Liver (tissue), 3 donors: ENCODE measurements around the gene DDX41.

Experiments used
- CTCF ChIP-seq: fragments of 150-350 bp; IDR thresholded peaks from 2 replicates; pipeline ENCODE4 v1.5.1; 2017; ENCODE audit warnings: improper control_type of control experiment, low read depth, low read length; ENCODE audit not compliant: missing input control
- EGR1 ChIP-seq, 2 donors: IDR thresholded peaks; 2 replicates each; pipeline ENCODE4 v1.6.1; 2016 to 2018; ENCODE audit warnings: antibody characterized with exemption in 2 of 2, low read depth in 2 of 2
- FOXA1 ChIP-seq: IDR thresholded peaks from 2 replicates; pipeline ENCODE4 v1.6.1; 2016; ENCODE audit warnings: antibody characterized with exemption
- GABPA ChIP-seq, 2 donors: IDR thresholded peaks in 1 of 2; conservative IDR thresholded peaks in 1 of 2; 2 replicates each; pipeline ENCODE4 v1.6.1; 2016; ENCODE audit warnings: antibody characterized with exemption in 2 of 2, mild to moderate bottlenecking in 1 of 2, moderate library complexity in 1 of 2
- HNF4A ChIP-seq, 2 donors: conservative IDR thresholded peaks; 2 replicates each; pipeline ENCODE4 v1.6.1; 2016; ENCODE audit warnings: antibody characterized with exemption in 2 of 2, mild to moderate bottlenecking in 2 of 2
- JUND ChIP-seq, 2 donors: IDR thresholded peaks; 2 replicates each; pipeline ENCODE4 v1.6.1; 2016; ENCODE audit warnings: antibody characterized with exemption in 2 of 2
- RAD21 ChIP-seq, 2 donors: IDR thresholded peaks; 2 replicates each; pipeline ENCODE4 v1.6.1; 2016; ENCODE audit warnings: antibody characterized with exemption in 2 of 2, mild to moderate bottlenecking in 2 of 2
- SP1 ChIP-seq: IDR thresholded peaks from 2 replicates; pipeline ENCODE4 v1.6.1; 2018; ENCODE audit warnings: antibody characterized with exemption, mild to moderate bottlenecking
- YY1 ChIP-seq: IDR thresholded peaks from 2 replicates; pipeline ENCODE4 v1.6.1; 2016; ENCODE audit warnings: antibody characterized with exemption, mild to moderate bottlenecking
- TF ChIP-seq, protein P1 (sequence below): IDR thresholded peaks from 2 replicates; pipeline ENCODE4 v1.6.1; 2016; ENCODE audit warnings: antibody characterized with exemption
- TF ChIP-seq, protein P2 (sequence below): IDR thresholded peaks from 2 replicates; pipeline ENCODE4 v1.6.1; 2016; ENCODE audit warnings: antibody characterized with exemption, mild to moderate bottlenecking
- donor health status: healthy.
- donor health status: healthy.

- TF ChIP-seq HNF4A (conservative IDR thresholded peaks at IDR 0.05) = no peak
- TF ChIP-seq CTCF = no peak
- TF ChIP-seq GABPA (IDR thresholded peaks at IDR 0.05 in 1 of 2, conservative IDR thresholded peaks at IDR 0.05 in 1 of 2) = no peak
- TF ChIP-seq, protein P1, sequence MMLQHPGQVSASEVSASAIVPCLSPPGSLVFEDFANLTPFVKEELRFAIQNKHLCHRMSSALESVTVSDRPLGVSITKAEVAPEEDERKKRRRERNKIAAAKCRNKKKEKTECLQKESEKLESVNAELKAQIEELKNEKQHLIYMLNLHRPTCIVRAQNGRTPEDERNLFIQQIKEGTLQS = no peak
- no peak for TF ChIP-seq EGR1 (IDR thresholded peaks at IDR 0.05; ENCODE audit: low read depth in 2 of 2)
- no peak for TF ChIP-seq RAD21 (IDR thresholded peaks at IDR 0.05)
- no peak for TF ChIP-seq YY1
- no peak for TF ChIP-seq FOXA1
- no peak for TF ChIP-seq SP1
- TF ChIP-seq, protein P2, sequence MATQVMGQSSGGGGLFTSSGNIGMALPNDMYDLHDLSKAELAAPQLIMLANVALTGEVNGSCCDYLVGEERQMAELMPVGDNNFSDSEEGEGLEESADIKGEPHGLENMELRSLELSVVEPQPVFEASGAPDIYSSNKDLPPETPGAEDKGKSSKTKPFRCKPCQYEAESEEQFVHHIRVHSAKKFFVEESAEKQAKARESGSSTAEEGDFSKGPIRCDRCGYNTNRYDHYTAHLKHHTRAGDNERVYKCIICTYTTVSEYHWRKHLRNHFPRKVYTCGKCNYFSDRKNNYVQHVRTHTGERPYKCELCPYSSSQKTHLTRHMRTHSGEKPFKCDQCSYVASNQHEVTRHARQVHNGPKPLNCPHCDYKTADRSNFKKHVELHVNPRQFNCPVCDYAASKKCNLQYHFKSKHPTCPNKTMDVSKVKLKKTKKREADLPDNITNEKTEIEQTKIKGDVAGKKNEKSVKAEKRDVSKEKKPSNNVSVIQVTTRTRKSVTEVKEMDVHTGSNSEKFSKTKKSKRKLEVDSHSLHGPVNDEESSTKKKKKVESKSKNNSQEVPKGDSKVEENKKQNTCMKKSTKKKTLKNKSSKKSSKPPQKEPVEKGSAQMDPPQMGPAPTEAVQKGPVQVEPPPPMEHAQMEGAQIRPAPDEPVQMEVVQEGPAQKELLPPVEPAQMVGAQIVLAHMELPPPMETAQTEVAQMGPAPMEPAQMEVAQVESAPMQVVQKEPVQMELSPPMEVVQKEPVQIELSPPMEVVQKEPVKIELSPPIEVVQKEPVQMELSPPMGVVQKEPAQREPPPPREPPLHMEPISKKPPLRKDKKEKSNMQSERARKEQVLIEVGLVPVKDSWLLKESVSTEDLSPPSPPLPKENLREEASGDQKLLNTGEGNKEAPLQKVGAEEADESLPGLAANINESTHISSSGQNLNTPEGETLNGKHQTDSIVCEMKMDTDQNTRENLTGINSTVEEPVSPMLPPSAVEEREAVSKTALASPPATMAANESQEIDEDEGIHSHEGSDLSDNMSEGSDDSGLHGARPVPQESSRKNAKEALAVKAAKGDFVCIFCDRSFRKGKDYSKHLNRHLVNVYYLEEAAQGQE = no peak
- no peak for TF ChIP-seq JUND (IDR thresholded peaks at IDR 0.05)
Observed at GRCh38 chr5:177474002-177474476, 42.7 kb downstream of the DDX41 start.
